Erythroblast (primary cell): ENCODE results near the gene L3MBTL4.

Experiments used
- GATA1 ChIP-seq: IDR thresholded peaks from 2 replicates; pipeline ENCODE4 v1.6.1; 2011; ENCODE audit warnings: low read depth, mild to moderate bottlenecking, control low read depth, low read length, moderate library complexity
- POLR2A ChIP-seq: IDR thresholded peaks from 2 replicates; pipeline ENCODE4 v1.6.1; 2011; ENCODE audit warnings: mild to moderate bottlenecking, low read length

DNA sequence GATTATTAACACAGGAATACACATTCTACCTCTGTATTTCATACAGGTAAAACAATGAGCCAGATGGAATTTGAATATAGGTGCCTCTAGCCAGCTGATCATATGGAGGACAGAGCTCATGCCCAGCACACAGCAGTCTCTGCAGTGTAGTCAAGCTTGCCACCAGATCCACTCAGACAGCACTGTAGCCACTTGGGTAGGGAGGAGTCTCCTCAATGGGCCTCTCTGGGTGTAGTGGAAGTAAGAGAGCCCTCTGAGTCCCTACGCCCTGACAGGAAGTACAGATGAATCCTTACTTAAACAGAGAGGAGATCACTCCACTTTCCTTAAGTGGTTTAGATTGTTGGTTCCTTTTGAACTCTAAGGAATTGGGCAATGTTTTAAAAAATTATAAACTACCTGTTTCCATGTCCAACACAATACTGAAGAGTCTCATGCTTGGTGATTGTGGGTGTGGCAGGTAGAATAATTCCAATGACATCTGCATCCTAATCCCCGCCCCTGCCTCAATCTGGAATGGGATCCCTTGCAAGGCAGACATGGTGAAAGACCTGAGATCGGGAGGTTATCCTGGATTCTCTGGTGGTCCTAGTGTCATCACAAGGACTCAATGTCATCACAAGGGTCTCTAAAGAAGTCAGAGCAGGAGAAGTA is 496.4 kb downstream of the L3MBTL4 start:
- no peak for TF ChIP-seq POLR2A
- no peak for TF ChIP-seq GATA1
